SJSA1 (cell line): ENCODE results near the gene NPHP3. TPM values are rescaled to one million over a fixed set of nuclear protein-coding genes. Genes with fewer than 3 reads are reported as not detected.

Experiments used
- DNase-seq, 2 experiments: peaks; one replicate each; pipeline ENCODE4 v3.0.0-alpha.2; 2015 to 2020; ENCODE audit warnings: low spot score in 2 of 2, low read depth in 1 of 2
- H3K27ac ChIP-seq: fragments of 250-450 bp; sonication (Bioruptor Pico); 2 replicates; pipeline ENCODE4 v1.5.1; 2020; ENCODE audit warnings: mild to moderate bottlenecking, moderate library complexity
- H3K27me3 ChIP-seq: fragments of 250-450 bp; sonication (Bioruptor Pico); replicated peaks from 2 replicates; pipeline ENCODE4 v1.5.1; 2020; ENCODE audit warnings: mild to moderate bottlenecking, moderate library complexity
- H3K36me3 ChIP-seq: fragments of 250-450 bp; sonication (Bioruptor Pico); 2 replicates; pipeline ENCODE4 v1.5.1; 2020; ENCODE audit warnings: mild to moderate bottlenecking
- H3K4me1 ChIP-seq: fragments of 250-450 bp; sonication (Bioruptor Pico); replicated peaks from 2 replicates; pipeline ENCODE4 v1.6.1; 2021; ENCODE audit warnings: mild to moderate bottlenecking
- H3K4me3 ChIP-seq: fragments of 250-450 bp; sonication (Bioruptor Pico); 2 replicates; pipeline ENCODE4 v1.5.1; 2020; ENCODE audit warnings: mild to moderate bottlenecking
- H3K9me3 ChIP-seq: fragments of 250-450 bp; sonication (Bioruptor Pico); replicated peaks from 2 replicates; pipeline ENCODE4 v1.5.1; 2020; ENCODE audit warnings: mild to moderate bottlenecking
- total RNA-seq: library from RNA; depleted of rRNA; stranded (reverse); fragments of >200 nt; shearing (Covaris generic); gene quantifications from 2 replicates; pipeline ENCODE4 v1.2.3, GENCODE V29; 2014

Gene NPHP3
- total RNA-seq, 1 experiment from 2014 or later, result 25.8 TPM

DNA sequence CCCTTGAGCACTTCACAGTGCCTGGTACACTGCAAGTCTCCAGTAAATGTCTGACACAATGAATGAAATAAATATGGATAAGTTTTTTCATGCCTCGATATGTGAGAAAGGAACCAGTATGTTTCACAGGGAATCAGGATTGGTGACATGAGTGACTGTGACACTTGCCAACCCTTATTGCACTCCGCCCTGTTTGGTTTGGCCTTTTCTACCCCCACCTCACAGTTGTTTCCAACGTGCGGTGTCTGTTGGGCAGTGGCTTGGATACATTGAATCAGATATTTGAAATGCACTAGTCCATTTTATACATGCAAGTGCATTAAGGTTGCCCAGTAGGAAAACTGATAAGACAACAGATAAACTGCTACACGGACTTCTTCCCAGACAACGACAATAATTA, 2.0 kb downstream of the NPHP3 start:
- Histone ChIP-seq H3K27me3 (no peaks in the 10 kb centered on the region), H3K4me1 (peaks cover 14% of the 10 kb centered on the region), H3K4me3 (no peak overlapping the region), H3K36me3 (peaks cover 25% of the 10 kb centered on the region), H3K9me3 (no peaks in the 10 kb centered on the region), H3K27ac (no peak overlapping the region)
- no peak for DNase-seq

DNA sequence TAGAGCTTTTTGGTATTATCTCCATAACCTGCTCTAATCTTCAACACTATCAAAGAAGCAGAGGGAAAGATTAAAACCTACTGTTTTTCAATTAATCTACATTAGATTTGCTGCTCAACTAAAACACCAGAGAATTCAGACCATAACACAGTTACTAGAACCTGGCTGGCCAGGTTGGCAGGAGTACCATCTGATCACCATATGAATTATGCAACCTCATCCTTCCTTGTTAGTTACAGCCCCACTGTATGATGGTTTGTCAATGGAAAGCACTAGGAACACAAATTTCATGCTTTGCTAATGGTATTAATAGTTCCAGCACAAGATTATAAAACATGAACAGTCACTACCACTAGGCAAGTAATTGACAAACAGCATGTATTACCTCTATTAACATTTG, 5.8 kb downstream of the NPHP3 start:
- H3K27ac ChIP-seq, result no peak overlapping the region
- no peak overlapping the region for H3K4me3 ChIP-seq
- H3K9me3 ChIP-seq, result no peaks in the 10 kb centered on the region
- H3K27me3 ChIP-seq, result no peaks in the 10 kb centered on the region
- H3K36me3 ChIP-seq, result peaks cover 38% of the 10 kb centered on the region
- peaks cover 6% of the 10 kb centered on the region for H3K4me1 ChIP-seq
- no peak for DNase-seq

DNA sequence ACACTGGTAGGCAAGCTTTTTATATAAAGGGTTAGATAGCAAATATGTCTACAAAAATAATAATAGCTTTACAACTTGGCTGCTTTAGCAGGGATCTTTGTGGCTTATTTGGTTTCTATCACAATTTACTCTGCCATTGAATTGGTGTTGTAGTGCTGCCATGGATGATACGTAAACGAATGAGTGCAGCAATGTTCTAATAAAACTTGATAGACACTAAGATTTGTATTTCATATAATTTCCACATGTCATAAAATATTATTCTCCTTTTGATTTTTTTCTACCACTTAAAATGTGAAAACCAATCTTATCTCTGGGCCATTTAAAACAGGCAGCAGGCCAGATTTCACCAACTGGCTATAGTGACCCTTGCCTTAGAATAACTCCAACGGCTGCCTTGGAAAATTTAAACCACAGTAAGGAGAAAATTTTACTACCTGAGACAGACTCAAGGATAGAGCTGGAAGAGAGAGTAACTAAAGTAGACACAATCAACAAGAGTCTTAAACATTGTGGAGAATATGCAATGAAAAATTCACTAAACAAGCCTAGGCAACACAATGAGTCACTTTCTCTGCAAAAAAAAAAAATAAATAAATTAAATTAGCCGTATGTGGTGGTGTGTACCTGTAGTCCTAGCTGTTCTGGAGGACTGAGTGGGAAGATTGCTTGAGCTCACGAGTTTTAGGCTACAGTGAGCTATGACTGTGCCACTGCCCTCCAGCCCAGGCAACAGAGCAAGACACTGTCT, 8.1 kb downstream of the NPHP3 start:
- H3K4me3 ChIP-seq, result no peak overlapping the region
- no peak overlapping the region for H3K27ac ChIP-seq
- H3K4me1 ChIP-seq, result no peaks in the 10 kb centered on the region
- H3K9me3 ChIP-seq, result no peaks in the 10 kb centered on the region
- no peak for DNase-seq
- peaks cover 45% of the 10 kb centered on the region for H3K36me3 ChIP-seq
- no peaks in the 10 kb centered on the region for H3K27me3 ChIP-seq

DNA sequence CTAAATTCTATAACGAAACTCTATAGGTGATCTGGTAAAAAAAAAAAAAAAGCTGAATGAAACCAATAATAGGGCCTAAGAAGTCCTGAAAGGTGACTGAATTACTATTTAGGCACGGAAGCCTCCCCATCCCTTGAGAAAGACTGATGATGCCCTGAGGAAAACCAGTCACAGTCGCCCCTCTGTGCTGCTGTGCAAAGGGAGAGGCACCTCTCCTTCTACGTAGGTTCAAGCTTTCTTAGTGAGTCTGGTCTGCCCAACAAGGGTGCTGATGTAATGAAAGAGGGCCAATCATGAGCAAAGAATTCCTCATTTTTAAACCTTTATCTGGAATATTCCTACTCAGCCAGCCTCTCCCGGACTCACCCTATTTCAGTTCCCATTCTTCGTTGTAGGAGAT, 11.9 kb downstream of the NPHP3 start:
- no peak overlapping the region for H3K4me3 ChIP-seq
- DNase-seq, result no peak
- no peaks in the 10 kb centered on the region for H3K9me3 ChIP-seq
- H3K27me3 ChIP-seq, result no peaks in the 10 kb centered on the region
- H3K4me1 ChIP-seq, result no peaks in the 10 kb centered on the region
- H3K27ac ChIP-seq, result no peak overlapping the region
- peaks cover 42% of the 10 kb centered on the region for H3K36me3 ChIP-seq

DNA sequence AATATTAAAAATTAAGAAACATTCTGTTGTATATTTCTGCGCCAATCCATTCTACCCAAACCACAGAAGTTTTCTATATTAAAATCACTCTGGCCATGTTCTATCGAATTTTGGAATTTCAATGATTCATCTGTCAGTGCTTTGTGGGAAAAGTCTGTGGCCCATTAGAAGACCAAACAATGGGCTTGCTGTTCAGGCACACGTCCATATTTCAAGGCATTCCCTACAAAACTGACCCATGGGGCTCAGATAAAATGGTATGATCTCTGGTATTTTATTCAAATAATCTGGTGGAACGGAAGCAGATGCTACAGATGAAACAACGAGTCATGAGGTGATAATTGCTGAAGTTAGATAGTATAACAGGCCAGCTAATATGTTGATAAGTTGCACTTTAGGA, 12.4 kb downstream of the NPHP3 start:
- no peak overlapping the region for H3K4me3 ChIP-seq
- no peak overlapping the region for H3K27ac ChIP-seq
- H3K4me1 ChIP-seq, result no peaks in the 10 kb centered on the region
- H3K36me3 ChIP-seq, result peaks cover 43% of the 10 kb centered on the region
- H3K27me3 ChIP-seq, result no peaks in the 10 kb centered on the region
- no peak for DNase-seq
- no peaks in the 10 kb centered on the region for H3K9me3 ChIP-seq

DNA sequence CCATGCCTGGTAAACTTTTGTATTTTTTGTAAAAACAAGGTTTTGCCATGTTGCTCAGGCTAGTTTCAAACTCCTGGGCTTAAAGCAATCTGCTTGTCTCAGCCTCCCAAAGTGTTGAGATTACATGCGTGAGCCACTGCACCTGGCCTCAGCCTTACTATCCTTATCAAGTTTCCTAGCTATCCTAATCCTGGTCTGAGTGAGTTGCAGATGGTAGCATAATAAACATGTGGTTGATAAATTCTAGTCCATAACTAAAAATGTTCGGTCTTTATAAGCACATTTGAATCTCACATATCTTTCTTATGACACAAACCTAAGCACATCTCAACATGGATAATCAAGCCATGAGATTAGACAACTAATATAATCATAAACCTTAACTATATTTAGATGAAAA, 18.5 kb downstream of the NPHP3 start:
- DNase-seq, result no peak
- no peaks in the 10 kb centered on the region for H3K27me3 ChIP-seq
- H3K4me3 ChIP-seq, result no peak overlapping the region
- no peaks in the 10 kb centered on the region for H3K9me3 ChIP-seq
- H3K27ac ChIP-seq, result no peak overlapping the region
- H3K36me3 ChIP-seq, result peaks cover 47% of the 10 kb centered on the region
- no peaks in the 10 kb centered on the region for H3K4me1 ChIP-seq

DNA sequence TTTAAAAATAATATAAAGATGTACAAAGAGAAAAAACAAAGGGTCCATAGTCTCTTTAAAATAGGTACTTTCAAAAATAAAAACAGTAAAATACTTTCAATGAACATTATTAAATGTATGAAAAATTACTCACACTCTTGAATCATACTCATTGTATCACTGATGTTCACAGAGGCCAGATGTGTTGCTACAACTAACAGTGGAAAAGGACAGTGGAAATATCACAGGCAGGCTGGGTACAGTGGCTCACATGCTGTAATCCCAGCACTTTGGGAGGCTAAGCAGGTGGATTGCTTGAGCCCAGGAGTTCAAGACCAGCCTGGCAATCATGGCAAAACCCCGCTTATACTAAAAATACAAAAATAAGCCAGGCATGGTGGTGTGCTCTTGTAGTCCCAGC, 26.8 kb downstream of the NPHP3 start:
- no peak overlapping the region for H3K4me3 ChIP-seq
- no peak overlapping the region for H3K27ac ChIP-seq
- no peak for DNase-seq
- H3K9me3 ChIP-seq, result no peaks in the 10 kb centered on the region
- peaks cover 64% of the 10 kb centered on the region for H3K36me3 ChIP-seq
- no peaks in the 10 kb centered on the region for H3K27me3 ChIP-seq
- no peaks in the 10 kb centered on the region for H3K4me1 ChIP-seq

DNA sequence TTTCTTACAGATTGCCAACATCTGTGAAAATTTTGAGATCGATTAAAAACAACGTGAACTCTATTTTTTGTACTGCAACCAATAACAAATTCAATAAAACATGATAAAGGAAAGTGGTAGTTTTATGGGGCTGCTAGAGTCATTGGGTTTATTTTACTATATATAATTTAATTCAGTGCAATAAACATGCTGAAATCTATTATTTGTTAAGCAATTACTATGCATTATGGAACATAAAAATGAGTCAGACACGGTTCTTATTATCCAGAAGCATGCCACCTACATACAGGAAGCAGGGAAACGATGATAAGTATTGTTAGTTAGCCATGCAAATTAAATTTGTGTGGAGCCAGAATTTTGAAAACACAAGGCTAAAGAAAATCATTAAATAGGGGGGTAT, 27.2 kb downstream of the NPHP3 start:
- H3K27me3 ChIP-seq, result no peaks in the 10 kb centered on the region
- H3K36me3 ChIP-seq, result peaks cover 65% of the 10 kb centered on the region
- no peaks in the 10 kb centered on the region for H3K9me3 ChIP-seq
- H3K27ac ChIP-seq, result no peak overlapping the region
- no peak for DNase-seq
- H3K4me1 ChIP-seq, result no peaks in the 10 kb centered on the region
- H3K4me3 ChIP-seq, result no peak overlapping the region

DNA sequence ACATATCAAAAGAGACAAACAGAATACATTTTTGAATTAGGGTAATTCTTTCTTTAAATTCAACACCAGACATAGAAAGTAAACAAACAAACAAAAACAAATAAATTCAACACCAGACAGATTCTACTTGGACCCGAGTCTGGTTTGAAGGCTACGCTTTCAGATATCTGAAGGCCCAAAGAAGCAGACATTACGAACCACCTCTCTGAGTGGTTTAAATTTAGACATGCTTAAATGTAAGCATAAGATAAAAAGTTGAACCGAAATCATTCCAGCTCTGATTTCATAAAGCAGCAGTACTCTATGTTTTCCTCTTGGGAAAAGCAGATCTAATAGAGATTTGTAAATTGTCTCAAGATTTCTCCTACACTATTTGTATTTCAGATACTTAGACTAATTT, 32.2 kb downstream of the NPHP3 start:
- Histone ChIP-seq H3K27ac (no peak overlapping the region), H3K36me3 (peaks cover 69% of the 10 kb centered on the region), H3K27me3 (no peaks in the 10 kb centered on the region), H3K4me1 (no peaks in the 10 kb centered on the region), H3K9me3 (no peaks in the 10 kb centered on the region), H3K4me3 (no peak overlapping the region)
- DNase-seq, result no peak

DNA sequence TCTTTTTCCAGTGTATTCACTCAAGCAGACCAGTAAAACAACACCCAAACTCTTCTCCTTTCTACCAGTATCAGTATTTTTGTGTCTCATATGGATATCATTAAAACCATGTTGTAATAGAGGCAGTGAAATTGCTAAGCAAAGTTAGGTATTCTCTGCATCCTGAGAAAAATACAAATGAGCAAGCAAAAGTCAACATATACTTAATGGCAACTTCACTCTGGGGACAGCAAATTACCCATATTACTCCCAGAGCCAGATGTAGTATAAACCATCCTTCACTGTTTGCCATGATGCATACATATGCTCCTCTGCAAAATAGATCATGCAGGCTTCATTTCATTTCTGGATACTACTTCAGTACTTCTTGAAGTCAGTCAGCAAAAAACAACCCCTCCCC, 40.0 kb downstream of the NPHP3 start:
- Histone ChIP-seq H3K36me3 (peaks cover 51% of the 10 kb centered on the region), H3K27ac (no peak overlapping the region)

DNA sequence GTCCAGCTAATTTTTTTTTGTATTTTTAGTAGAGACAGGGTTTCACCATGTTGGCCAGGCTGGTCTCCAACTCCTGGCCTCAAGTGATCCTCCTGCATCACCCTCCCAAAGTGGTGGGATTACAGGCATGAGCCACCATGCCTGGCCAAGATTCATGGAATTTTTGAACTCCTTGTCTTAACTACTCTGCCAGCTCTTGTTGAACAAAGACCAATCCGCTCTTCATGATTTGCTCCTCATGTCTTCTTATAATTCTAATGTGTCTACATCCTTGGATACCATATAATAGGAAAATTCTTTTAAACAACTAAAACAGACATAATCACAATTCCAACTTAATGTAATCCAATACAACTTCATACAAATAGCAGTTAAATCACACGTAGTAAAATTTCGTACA, 40.8 kb downstream of the NPHP3 start:
- Histone ChIP-seq H3K9me3 (no peaks in the 10 kb centered on the region), H3K36me3 (peaks cover 57% of the 10 kb centered on the region), H3K27me3 (no peaks in the 10 kb centered on the region), H3K4me1 (no peaks in the 10 kb centered on the region), H3K4me3 (no peak overlapping the region), H3K27ac (no peak overlapping the region)
- no peak for DNase-seq

More for the DNA sequence above, 40.0 kb downstream of the NPHP3 start:
- Histone ChIP-seq H3K27me3 (no peaks in the 10 kb centered on the region), H3K4me3 (no peak overlapping the region), H3K4me1 (no peaks in the 10 kb centered on the region), H3K9me3 (no peaks in the 10 kb centered on the region)
- DNase-seq, result no peak

DNA sequence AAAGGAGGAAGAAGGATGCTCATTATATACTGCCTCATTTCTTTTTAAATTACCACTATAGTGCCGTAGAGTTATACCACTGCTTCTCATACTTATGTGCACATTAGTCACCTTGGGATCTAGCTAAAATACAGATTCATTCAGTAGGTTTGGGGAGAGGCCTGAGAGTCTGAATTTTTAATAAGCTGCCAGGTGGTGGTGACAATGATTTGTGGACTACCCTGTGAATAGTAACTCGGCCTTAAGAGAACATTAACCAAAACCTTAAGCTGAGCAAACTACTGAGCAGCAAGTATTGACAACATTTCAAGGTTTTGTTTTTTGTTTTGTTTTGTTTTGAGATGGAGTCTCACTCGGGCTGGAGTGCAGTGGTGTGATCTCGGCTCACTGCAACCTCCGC, 42.3 kb downstream of the NPHP3 start:
- no peaks in the 10 kb centered on the region for H3K27me3 ChIP-seq
- no peaks in the 10 kb centered on the region for H3K9me3 ChIP-seq
- no peak for DNase-seq
- H3K4me1 ChIP-seq, result no peaks in the 10 kb centered on the region
- peaks cover 60% of the 10 kb centered on the region for H3K36me3 ChIP-seq
- H3K27ac ChIP-seq, result no peak overlapping the region
- H3K4me3 ChIP-seq, result no peak overlapping the region

DNA sequence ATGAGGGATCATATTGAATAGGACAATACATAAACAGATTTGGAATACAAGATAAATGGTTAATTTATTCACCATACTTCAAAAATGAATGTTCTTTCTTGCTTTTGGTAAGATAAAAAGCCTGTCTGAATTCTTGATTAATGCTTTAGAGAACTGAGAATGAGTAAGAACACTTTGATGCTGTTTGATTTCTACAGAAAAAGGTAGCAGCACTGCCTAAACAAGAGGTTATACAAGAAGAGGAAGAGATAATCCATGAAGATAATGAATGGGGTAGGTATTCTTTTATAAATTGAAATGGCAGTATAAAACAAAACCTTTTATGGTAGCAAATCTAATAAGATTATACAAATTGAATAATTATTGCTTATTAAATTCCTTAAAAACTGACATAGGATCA, 46.8 kb downstream of the NPHP3 start:
- no peaks in the 10 kb centered on the region for H3K9me3 ChIP-seq
- H3K27ac ChIP-seq, result no peak overlapping the region
- no peaks in the 10 kb centered on the region for H3K4me1 ChIP-seq
- H3K4me3 ChIP-seq, result no peak overlapping the region
- H3K36me3 ChIP-seq, result peaks cover 70% of the 10 kb centered on the region
- no peaks in the 10 kb centered on the region for H3K27me3 ChIP-seq
- no peak for DNase-seq

DNA sequence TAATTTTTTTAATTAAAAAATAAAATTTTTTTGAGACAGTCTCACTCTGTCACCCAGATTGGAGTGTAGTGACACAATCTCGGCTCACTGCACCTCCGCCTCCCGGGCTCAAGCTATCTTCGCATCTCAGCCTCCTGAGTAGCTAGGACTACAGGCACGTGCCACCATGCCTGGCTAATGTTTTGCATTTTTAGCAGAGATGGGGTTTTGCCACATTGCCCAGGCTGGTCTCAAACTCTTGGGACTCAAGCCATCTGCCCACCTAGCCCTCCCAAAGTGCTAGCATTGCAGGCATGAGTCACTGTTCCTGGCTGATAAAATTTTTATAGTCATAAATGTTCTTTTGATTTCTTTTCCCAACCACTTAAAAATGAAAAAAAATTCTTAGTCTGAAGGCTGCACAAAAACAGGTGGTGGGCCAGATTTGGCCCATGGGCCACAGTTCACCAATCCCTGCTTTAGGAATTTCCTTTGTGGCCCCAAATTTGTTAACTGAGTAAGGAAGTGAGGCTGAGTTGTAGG, 52.9 kb downstream of the NPHP3 start:
- Histone ChIP-seq H3K27me3 (no peaks in the 10 kb centered on the region), H3K36me3 (peaks cover 31% of the 10 kb centered on the region), H3K4me3 (no peak overlapping the region), H3K27ac (no peak overlapping the region), H3K4me1 (no peaks in the 10 kb centered on the region), H3K9me3 (no peaks in the 10 kb centered on the region)
- no peak for DNase-seq

DNA sequence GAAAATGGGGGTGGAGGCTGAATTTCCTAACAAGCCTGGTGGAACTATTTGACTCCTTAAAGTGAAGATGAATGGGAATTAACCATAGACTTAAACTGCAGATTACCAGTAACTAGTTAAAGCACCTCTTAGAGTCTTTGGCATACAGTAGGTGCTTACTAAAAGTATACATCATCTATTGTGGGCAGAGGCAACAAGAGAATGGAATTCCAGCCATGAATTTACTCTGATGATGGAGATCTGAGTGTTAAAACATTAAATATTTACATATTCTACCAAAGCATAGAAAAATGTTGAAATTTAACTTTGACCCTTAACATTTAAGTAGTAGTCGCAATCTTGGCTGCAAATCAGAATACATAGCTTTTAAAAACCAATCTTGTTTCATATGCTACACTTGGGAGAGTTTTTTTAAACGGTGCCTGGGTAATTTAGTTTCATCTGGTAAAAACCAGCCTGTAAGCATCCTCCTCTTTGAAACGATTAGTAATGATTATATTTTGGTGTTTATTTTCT, 56.9 kb downstream of the NPHP3 start:
- H3K27ac ChIP-seq, result no peak overlapping the region
- DNase-seq, result no peak
- H3K9me3 ChIP-seq, result no peaks in the 10 kb centered on the region
- no peaks in the 10 kb centered on the region for H3K4me1 ChIP-seq
- no peak overlapping the region for H3K4me3 ChIP-seq
- H3K27me3 ChIP-seq, result no peaks in the 10 kb centered on the region
- peaks cover 6% of the 10 kb centered on the region for H3K36me3 ChIP-seq
